CD4-positive, alpha-beta T cell treated with Interleukin-15 for 4 hours (primary cell): Measurements from ENCODE around the gene TFF2.

Source experiments
- DNase-seq: peaks from one replicate; pipeline ENCODE4 v3.0.0-alpha.2; 2020; ENCODE audit warnings: low spot score

TFF2 gene

DNA sequence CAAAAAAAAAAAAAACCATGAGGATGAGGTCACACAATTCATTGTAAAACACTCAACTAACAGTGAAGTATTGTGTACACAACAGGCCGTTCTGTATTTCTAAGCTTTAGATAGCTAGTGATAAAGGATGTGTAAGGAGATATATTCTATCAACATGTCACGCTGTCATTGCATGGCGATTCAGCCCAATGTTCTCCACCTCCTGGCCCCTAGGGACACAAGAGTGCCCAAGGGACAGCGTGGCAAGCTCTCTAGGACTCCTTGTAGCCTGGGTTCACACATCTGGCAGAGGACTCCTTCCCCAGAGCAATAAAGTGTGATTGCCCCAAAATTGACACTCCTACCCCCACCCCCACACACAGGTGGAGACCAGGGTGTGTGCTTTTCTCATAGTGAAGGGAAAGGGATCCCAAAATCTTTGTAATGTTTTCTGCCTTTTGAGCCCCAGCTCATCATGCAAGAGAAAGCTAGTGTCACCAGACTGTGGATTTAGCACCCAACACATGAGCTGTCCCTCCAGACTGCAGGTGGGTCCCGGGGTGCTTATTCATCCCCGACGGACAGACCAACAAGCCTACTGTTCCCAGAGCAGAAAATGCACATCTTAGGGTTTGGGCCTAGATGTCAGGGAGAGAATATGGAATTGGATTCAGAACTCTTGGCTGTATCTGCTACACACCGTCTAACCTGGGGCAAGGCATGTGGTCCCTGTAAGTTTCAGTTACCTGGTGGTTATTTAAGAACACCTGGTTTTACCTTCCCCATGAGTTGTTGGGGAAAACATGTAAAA lies 33.6 kb upstream of the TFF2 start:
- DNase-seq = no peak

GRCh38 chr21:42383331-42383730 lies 32.5 kb upstream of the TFF2 start:
- no peak for DNase-seq

DNA sequence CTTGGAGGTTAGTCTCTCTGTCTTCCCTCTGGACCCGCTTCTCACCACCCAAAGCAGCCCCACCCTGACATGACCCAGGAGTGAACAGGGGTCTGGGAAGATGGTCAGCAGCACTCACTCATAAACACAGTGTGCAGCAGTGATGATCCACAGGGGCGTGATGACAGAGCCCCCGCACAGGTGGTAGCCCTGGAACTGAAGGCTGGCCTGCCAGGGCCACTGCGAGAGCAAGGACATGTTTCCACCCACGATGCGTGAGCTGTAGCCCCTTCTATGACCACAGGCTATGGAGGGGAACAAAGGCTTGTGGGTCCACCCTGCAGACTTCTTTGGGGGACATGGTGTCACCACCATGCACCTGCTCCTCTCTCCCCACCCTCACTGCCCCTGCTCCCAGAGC lies 32.1 kb upstream of the TFF2 start:
- DNase-seq = no peak

DNA sequence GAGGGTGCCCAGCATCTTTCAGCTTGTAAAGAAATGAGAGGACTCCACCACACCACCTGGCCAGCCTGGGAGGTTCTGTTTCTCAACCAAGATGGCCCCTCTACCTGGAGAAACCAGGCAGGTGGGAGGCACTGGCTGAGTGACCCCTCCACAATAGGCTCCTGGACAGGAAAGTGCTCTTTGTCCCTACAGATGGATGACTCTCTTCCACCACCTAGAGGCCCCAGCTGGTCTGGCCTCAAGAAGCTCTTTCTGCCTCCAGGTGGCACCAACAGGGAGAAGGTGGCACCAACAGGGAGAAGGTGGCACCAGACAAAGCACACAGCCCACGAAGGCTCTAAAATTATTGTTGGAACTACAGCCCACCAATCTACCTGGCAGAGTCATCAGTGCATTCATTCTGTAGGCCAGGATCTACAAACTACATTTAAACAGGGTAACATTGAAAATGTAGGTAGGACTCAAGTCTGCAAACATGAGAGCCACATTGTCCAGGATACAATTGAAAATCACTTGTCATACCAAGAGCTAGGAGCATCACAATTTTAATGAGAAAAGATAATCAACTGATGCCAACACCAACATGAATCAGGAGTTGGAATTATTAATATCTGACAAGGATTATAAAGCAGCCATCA lies 30.7 kb upstream of the TFF2 start:
- DNase-seq = peak; percentile 62

- no peak for DNase-seq
Observed at GRCh38 chr21:42379426-42380215, 28.8 kb upstream of the TFF2 start.

GRCh38 chr21:42378418-42378817 lies 27.6 kb upstream of the TFF2 start:
- no peak for DNase-seq

- no peak for DNase-seq
Observed at GRCh38 chr21:42377951-42378340, 27.2 kb upstream of the TFF2 start.

GRCh38 chr21:42377211-42377950 lies 26.6 kb upstream of the TFF2 start:
- DNase-seq = no peak

GRCh38 chr21:42376338-42376982 lies 25.7 kb upstream of the TFF2 start:
- no peak for DNase-seq

- DNase-seq = no peak
Observed at GRCh38 chr21:42375966-42376337, 25.2 kb upstream of the TFF2 start.

GRCh38 chr21:42375506-42375905 lies 24.7 kb upstream of the TFF2 start:
- no peak for DNase-seq

- DNase-seq = no peak
Observed at GRCh38 chr21:42374864-42375499, 24.2 kb upstream of the TFF2 start.

GRCh38 chr21:42374457-42374856 lies 23.7 kb upstream of the TFF2 start:
- no peak for DNase-seq

- no peak for DNase-seq
Observed at GRCh38 chr21:42373908-42374455, 23.2 kb upstream of the TFF2 start.

DNA sequence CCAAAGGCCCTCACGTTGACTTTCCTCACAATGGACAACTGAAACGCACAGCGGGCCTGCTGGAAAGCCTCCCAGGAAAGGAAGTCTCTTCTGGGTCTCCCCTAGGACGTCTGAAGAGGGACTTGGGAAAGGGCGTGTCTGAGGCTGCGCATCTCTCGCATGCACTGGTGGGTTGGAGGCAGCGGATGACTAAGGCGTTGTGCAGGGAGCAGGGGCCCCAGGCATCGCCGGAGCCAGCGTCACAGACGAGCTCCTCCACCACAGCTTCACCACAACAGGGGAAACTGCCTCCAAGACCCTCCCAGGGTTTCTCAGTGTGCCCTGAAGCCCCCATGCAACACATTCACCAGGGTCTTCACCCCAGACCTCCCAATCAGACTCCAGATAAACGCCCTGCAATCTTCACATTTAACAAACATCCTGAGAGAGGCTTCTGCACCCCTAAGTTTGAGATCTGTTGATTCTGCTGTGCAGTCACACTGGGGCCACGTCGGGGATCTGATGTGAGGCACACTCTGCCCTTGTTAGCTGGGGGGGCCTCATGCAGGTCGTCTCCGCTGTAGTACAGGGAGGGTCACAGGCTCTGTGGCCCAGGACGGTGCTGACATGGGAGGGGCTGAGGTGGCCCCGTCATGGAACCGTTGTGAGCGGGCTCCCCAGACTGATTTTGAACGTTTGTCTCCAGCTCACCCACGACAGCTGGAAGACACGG lies 22.6 kb upstream of the TFF2 start:
- DNase-seq = no peak

DNA sequence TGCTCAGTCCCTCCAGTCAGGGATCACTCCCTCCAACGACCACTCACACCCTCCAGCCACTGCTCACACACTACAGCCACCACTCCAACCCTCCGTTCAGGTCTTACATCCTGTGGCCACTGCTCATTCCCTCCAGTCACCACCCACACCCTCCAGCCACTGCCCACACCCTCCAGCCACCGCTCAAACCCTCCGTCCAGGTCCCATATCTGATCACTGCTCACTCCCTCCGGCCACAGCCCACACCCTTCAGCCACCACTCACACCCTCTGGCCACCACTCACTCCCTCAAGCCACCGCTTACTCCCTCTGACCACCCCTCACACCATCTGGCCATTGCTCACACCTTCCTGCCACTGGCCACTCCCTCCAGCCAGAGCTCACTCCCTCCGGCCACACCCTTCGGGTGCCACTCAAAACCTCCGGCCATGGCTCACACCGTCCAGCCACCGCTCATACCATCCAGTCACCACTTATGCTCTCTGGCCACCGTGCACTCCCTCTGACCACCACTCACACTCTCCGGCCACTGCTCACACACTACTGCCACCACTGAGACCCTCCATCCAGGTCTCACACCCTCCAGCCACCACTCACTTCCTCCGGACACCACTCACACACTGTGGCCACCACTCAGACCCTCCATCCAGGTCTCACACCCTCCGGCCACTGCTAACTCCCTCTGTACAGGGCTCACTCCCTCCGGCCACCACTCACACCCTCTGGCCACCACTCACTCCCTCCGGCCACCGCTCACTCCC lies 20.3 kb upstream of the TFF2 start:
- no peak for DNase-seq

GRCh38 chr21:42369821-42370220 lies 19.0 kb upstream of the TFF2 start:
- DNase-seq = no peak

DNA sequence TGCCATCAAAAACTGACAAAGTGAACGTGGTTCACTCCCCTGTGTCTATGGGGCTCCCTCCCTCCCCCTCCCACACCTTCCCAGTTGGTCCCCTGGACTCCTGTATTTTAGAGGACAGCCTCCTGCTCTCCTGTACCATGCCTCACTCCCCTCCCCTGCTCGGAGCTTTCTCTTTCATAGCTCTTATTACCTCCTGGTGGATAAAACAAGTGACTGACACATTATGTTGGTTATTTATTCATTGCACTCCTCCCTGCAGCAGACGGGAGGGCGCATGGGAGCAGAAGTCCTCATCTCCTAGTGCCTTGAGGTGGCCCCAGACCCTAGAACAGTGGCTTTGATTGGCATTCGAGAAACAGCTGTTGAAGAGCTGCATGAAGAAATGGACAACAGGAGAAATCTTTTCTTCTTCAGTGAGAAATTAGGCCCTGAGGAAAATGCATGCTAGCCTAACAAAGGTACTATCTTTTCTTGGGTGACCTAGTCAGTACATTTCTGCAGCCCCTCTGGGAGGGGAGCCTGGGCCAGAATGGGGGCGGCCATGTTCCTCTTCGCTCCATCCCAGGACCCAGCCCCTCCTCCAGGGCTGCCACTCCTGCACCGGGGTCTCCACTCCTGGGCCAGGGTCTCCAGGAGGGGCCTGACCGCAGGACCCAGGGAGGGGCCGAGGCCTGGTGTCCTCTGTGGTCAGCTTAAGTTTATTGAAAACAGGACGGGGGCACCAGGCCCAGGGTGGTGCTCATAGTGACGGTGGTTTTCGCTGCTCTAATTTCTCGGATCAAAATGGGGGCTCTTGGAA lies 16.8 kb upstream of the TFF2 start:
- DNase-seq = no peak
